ENCODE results near the gene PCCB. TPM values are rescaled to one million over a fixed set of nuclear protein-coding genes. Genes with fewer than 3 reads are reported as not detected.

Gene PCCB
- total RNA-seq, 2 experiments from 2014 or later = 61.5 to 61.8 TPM

DNA sequence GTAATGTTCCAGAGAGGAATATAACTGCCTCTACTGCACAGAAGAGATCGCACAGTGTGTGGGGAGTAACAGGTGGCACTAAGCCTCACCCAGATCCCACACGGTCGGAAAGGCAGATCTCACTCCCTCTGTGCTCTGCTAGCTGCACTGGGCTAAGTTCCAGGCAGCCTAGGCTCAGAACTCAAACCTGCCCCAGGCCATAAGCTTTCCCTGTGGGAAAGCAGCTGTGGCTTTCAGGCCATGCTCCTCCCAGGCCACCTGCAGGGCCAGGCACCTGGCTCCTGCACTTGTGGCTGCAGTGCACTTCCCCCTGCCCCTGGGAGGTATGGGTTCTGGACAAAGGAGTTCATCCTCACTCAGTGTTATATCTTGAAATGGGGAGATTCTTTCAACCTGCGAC, 27.5 kb downstream of the PCCB start:
- peaks cover 25% of the 10 kb centered on the region for H3K9me3 Mint-ChIP-seq
- H3K27me3 Mint-ChIP-seq = no peaks in the 10 kb centered on the region
- CTCF ChIA-PET = no interaction called here

DNA sequence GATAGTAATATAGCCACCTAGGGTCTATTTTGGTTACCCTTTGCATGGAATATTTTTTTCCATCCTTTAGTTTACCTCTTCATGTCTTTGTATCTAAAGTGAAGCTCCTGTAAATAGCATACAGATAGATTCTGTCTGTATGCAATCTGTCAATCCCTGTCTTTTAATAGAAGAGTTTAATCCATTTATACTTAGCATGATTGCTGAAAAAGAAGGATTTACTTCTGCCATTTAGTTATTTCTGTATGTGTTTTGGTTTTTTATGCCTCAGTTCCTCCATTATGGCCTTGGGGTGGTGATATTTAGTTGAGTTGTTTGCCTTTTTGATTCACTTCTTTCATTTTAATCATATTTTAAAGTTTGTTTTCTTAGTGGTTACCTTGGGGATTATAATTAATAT, 29.0 kb downstream of the PCCB start:
- Mint-ChIP-seq H3K27me3 (no peaks in the 10 kb centered on the region), H3K27ac (no peak overlapping the region), H3K36me3 (ENCODE audit: low read depth) (peaks cover 72% of the 10 kb centered on the region), H3K4me3 (no peak overlapping the region), H3K4me1 (ENCODE audit: low read depth) (peaks cover 10% of the 10 kb centered on the region), H3K9me3 (peaks cover 25% of the 10 kb centered on the region)
- intact Hi-C loops (cut with micrococcal nuclease) = no loop called here
- ATAC-seq (no peak), DNase-seq (no peak)
- TF ChIP-seq, protein P1, sequence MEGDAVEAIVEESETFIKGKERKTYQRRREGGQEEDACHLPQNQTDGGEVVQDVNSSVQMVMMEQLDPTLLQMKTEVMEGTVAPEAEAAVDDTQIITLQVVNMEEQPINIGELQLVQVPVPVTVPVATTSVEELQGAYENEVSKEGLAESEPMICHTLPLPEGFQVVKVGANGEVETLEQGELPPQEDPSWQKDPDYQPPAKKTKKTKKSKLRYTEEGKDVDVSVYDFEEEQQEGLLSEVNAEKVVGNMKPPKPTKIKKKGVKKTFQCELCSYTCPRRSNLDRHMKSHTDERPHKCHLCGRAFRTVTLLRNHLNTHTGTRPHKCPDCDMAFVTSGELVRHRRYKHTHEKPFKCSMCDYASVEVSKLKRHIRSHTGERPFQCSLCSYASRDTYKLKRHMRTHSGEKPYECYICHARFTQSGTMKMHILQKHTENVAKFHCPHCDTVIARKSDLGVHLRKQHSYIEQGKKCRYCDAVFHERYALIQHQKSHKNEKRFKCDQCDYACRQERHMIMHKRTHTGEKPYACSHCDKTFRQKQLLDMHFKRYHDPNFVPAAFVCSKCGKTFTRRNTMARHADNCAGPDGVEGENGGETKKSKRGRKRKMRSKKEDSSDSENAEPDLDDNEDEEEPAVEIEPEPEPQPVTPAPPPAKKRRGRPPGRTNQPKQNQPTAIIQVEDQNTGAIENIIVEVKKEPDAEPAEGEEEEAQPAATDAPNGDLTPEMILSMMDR (IDR thresholded peaks at IDR 0.05) = no peak
- ChIA-PET POLR2A (no interaction called here), CTCF (no interaction called here)

More for the DNA sequence above, 27.5 kb downstream of the PCCB start:
- POLR2A ChIA-PET = no interaction called here
- ATAC-seq (no peak), DNase-seq (no peak)
- Mint-ChIP-seq H3K4me3 (no peak overlapping the region), H3K36me3 (ENCODE audit: low read depth) (peaks cover 72% of the 10 kb centered on the region), H3K27ac (no peak overlapping the region), H3K4me1 (ENCODE audit: low read depth) (peaks cover 15% of the 10 kb centered on the region)
- TF ChIP-seq, protein P1 (IDR thresholded peaks at IDR 0.05) = no peak
- intact Hi-C loops (cut with micrococcal nuclease) = no loop called here

DNA sequence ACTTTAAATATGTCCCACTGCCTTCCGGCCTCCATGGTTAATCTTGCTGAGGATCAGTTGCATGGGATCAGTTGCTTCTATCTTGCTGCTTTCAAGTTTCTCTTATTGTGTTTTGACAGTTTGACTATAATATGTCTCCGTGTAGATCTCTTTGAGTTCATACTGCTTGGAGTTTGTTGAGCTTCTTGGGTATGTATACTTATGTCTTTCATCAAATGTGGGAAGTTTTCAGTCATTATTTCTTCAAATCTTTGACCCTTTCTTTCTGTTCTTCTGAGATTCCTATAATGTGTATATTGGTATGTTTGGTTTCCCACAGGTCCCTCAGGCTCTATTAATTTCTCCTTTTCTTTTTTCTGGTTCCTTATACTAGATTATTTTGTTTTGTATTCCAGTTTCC, 30.8 kb downstream of the PCCB start:
- ATAC-seq (no peak), DNase-seq (no peak)
- ChIA-PET CTCF (interaction anchor here (1.2 kb wide), 1 partner anchor 21 kb away, joined by 4 read pairs; no protein-coding TSS in a partner anchor), POLR2A (interaction anchor here (0.6 kb wide), 1 partner anchor 252 kb away, joined by 3 read pairs; no protein-coding TSS in a partner anchor)
- H3K4me1 Mint-ChIP-seq (ENCODE audit: low read depth) = peaks cover 5% of the 10 kb centered on the region
- H3K36me3 Mint-ChIP-seq (ENCODE audit: low read depth) = peaks cover 69% of the 10 kb centered on the region
- H3K4me3 Mint-ChIP-seq = no peak overlapping the region
- H3K27ac Mint-ChIP-seq = no peak overlapping the region
- H3K9me3 Mint-ChIP-seq = peaks cover 25% of the 10 kb centered on the region
- H3K27me3 Mint-ChIP-seq = no peaks in the 10 kb centered on the region
- TF ChIP-seq, protein P1 (IDR thresholded peaks at IDR 0.05) = no peak
- intact Hi-C loops (cut with micrococcal nuclease) = no loop called here

DNA sequence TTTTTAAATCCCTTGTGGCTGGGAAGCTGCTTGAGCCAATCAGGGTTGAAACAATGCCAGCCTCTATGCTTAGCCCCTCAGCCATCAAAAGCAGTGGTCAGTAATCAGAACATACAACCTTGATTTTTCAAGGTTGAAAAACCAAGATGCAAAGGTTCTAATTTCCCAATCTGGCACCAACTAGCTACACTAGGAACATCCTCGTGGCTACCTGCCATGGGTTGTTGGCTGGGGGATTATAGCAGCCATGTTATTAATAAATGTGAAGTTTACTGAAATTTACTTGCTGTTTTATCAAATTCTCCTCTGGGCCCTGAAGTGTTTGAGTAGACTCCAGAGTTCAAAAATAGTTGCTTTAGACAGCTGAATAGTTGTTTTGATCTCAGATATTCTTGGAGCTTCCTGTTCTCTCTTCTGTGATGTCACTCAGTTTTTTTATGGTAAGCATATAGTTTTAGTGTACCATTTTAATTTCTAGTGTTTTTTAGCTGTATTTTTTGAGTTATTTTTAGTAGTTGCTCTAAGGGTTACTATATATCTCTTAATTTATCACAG, 31.9 kb downstream of the PCCB start:
- DNase-seq = no peak
- intact Hi-C loops (cut with micrococcal nuclease) = no loop called here
- no peaks in the 10 kb centered on the region for H3K27me3 Mint-ChIP-seq
- no peak for ATAC-seq
- no peak overlapping the region for H3K4me3 Mint-ChIP-seq
- peaks cover 68% of the 10 kb centered on the region for H3K36me3 Mint-ChIP-seq (ENCODE audit: low read depth)
- TF ChIP-seq, protein P1 (IDR thresholded peaks at IDR 0.05) = no peak
- ChIA-PET CTCF (interaction anchor here (1.1 to 1.4 kb wide), 5 partner anchors 10 to 732 kb away, joined by 3 to 5 read pairs (median 4); no protein-coding TSS in a partner anchor), POLR2A (no interaction called here)
- H3K4me1 Mint-ChIP-seq (ENCODE audit: low read depth) = peaks cover 5% of the 10 kb centered on the region
- H3K9me3 Mint-ChIP-seq = peaks cover 25% of the 10 kb centered on the region
- H3K27ac Mint-ChIP-seq = no peak overlapping the region

DNA sequence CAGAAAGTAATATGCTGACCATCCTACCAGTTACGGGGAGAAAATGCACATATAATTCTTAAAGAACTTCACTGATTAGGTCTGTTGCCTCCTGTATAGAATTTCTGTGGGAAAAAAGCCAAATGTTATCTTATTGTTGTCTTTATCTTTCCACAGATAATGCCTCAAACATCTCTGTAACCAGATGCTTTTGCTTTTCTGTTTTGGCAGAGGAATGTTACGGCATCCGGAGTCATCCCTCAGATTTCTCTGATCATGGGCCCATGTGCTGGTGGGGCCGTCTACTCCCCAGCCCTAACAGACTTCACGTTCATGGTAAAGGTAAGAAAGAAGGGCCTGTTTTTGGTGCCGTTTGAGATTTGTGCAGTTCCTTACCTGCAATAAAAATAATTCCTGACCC, 33.5 kb downstream of the PCCB start:
- TF ChIP-seq, protein P1 (IDR thresholded peaks at IDR 0.05) = no peak
- peaks cover 63% of the 10 kb centered on the region for H3K36me3 Mint-ChIP-seq (ENCODE audit: low read depth)
- H3K9me3 Mint-ChIP-seq = peaks cover 19% of the 10 kb centered on the region
- no peak overlapping the region for H3K4me3 Mint-ChIP-seq
- H3K4me1 Mint-ChIP-seq (ENCODE audit: low read depth) = peaks cover 5% of the 10 kb centered on the region
- H3K27me3 Mint-ChIP-seq = no peaks in the 10 kb centered on the region
- CTCF ChIA-PET = interaction anchor here (1.5 kb wide), 1 partner anchor 730 kb away, joined by 3 read pairs; no protein-coding TSS in a partner anchor
- ATAC-seq (no peak), DNase-seq (no peak)
- intact Hi-C loops (cut with micrococcal nuclease) = no loop called here
- no peak overlapping the region for H3K27ac Mint-ChIP-seq
- POLR2A ChIA-PET = no interaction called here
